Epithelial cell of prostate (primary cell): Measurements from ENCODE around the gene CELA1.
"Not testable (repeated sequence)": the region's sequence is repeated elsewhere in the genome, so short reads cannot be mapped to it uniquely, and the experiment has no call there.

Source experiments
- DNase-seq: peaks from one replicate; pipeline ENCODE4 v3.0.0-alpha.2; 2011; ENCODE audit warnings: low read depth, low spot score
- H3K27ac ChIP-seq: fragments of 450-650 bp; 2 replicates; pipeline ENCODE4 v1.5.1; 2017; ENCODE audit warnings: mild to moderate bottlenecking

The CELA1 gene

GRCh38 chr12:51321882-51322281 lies 24.6 kb downstream of the CELA1 start:
- no peak overlapping the region for H3K27ac ChIP-seq
- no peak for DNase-seq

- DNase-seq, result no peak
- H3K27ac ChIP-seq, result no peak overlapping the region
Measured at GRCh38 chr12:51320695-51321320, 25.7 kb downstream of the CELA1 start.

- no peak overlapping the region for H3K27ac ChIP-seq
- DNase-seq, result no peak
Measured at GRCh38 chr12:51320311-51320694, 26.2 kb downstream of the CELA1 start.

GRCh38 chr12:51318846-51319599 lies 27.5 kb downstream of the CELA1 start:
- no peak overlapping the region for H3K27ac ChIP-seq
- no peak for DNase-seq

GRCh38 chr12:51318057-51318806 lies 28.2 kb downstream of the CELA1 start:
- DNase-seq, H3K27ac ChIP-seq: not testable (repeated sequence)

- H3K27ac ChIP-seq, result no peak overlapping the region
- no peak for DNase-seq
Measured at GRCh38 chr12:51311389-51311788, 35.1 kb downstream of the CELA1 start.

- peak; percentile 73 for DNase-seq
- peak overlapping the region; percentile 81 for H3K27ac ChIP-seq
Measured at GRCh38 chr12:51307655-51308593, 38.6 kb downstream of the CELA1 start.

- DNase-seq, result no peak
- H3K27ac ChIP-seq, result no peak overlapping the region
Measured at GRCh38 chr12:51306507-51306906, 40.0 kb downstream of the CELA1 start.

GRCh38 chr12:51300768-51301167 lies 45.7 kb downstream of the CELA1 start:
- DNase-seq, H3K27ac ChIP-seq: not testable (repeated sequence)

GRCh38 chr12:51295651-51296050 lies 50.8 kb downstream of the CELA1 start:
- H3K27ac ChIP-seq, result no peak overlapping the region
- peak; percentile 40 for DNase-seq

- not testable (repeated sequence) for H3K27ac ChIP-seq, DNase-seq
Measured at GRCh38 chr12:51294097-51294496, 52.4 kb downstream of the CELA1 start.

GRCh38 chr12:51293696-51294095 lies 52.8 kb downstream of the CELA1 start:
- DNase-seq, result no peak
- no peak overlapping the region for H3K27ac ChIP-seq

GRCh38 chr12:51291603-51292513 lies 54.6 kb downstream of the CELA1 start:
- not testable (repeated sequence) for DNase-seq, H3K27ac ChIP-seq

GRCh38 chr12:51285843-51286242 lies 60.6 kb downstream of the CELA1 start:
- no peak for DNase-seq
- no peak overlapping the region for H3K27ac ChIP-seq

GRCh38 chr12:51281202-51281924 lies 65.1 kb downstream of the CELA1 start:
- peak overlapping the region; percentile 80 for H3K27ac ChIP-seq
- DNase-seq, result peak; percentile 20
